SH-SY5Y (cell line): ENCODE data around the gene SPDYE6.

Experiments
- GATA2 ChIP-seq: IDR thresholded peaks from 2 replicates; pipeline ENCODE4 v1.6.1; 2011; ENCODE audit warnings: mild to moderate bottlenecking, low read depth, low read length
- GATA3 ChIP-seq: IDR thresholded peaks from 2 replicates; pipeline ENCODE4 v1.6.1; 2011; ENCODE audit warnings: low read depth, mild to moderate bottlenecking, low read length, moderate library complexity

SPDYE6 gene

GRCh38 chr7:102305414-102306268 lies 50.6 kb downstream of the SPDYE6 start:
- no peak for TF ChIP-seq GATA3
- TF ChIP-seq GATA2: no peak

GRCh38 chr7:102304668-102305067 lies 51.6 kb downstream of the SPDYE6 start:
- TF ChIP-seq GATA3 (no peak), GATA2 (no peak)

GRCh38 chr7:102303669-102304422 lies 52.4 kb downstream of the SPDYE6 start:
- TF ChIP-seq GATA2 (no peak), GATA3 (no peak)

- TF ChIP-seq GATA3: no peak
- TF ChIP-seq GATA2: no peak
Measured at GRCh38 chr7:102302025-102302424, 54.2 kb downstream of the SPDYE6 start.

- TF ChIP-seq GATA3: no peak
- TF ChIP-seq GATA2: no peak
Measured at GRCh38 chr7:102300643-102301221, 55.5 kb downstream of the SPDYE6 start.

- no peak for TF ChIP-seq GATA2
- no peak for TF ChIP-seq GATA3
Measured at GRCh38 chr7:102297487-102298218, 58.6 kb downstream of the SPDYE6 start.

- TF ChIP-seq GATA2 (no peak), GATA3 (no peak)
Measured at GRCh38 chr7:102296514-102296913, 59.7 kb downstream of the SPDYE6 start.

- TF ChIP-seq GATA3 (no peak), GATA2 (no peak)
Measured at GRCh38 chr7:102296179-102296438, 60.1 kb downstream of the SPDYE6 start.
